ENCODE measurements around the gene BRAF. TPM values are rescaled to one million over a fixed set of nuclear protein-coding genes. Genes with fewer than 3 reads are reported as not detected.
"Not testable (repeated sequence)": the region's sequence is repeated elsewhere in the genome, so short reads cannot be mapped to it uniquely, and the experiment has no call there.

The BRAF gene
- polyA plus RNA-seq, 2 donors = 4.2 to 7.6 TPM

- no peaks in the 10 kb centered on the region for H3K9me3 ChIP-seq (ENCODE audit: control insufficient read depth in 2 of 2, insufficient read depth in 1 of 2, low read depth in 1 of 2, low read length in 1 of 2)
- WGBS, 2 donors = 91 to 96% methylated on average over 10 of the region's 10 CpGs
- no peak overlapping the region for H3K27ac ChIP-seq (ENCODE audit: low read depth in 2 of 2, low read length in 1 of 2)
- H3K27me3 ChIP-seq (ENCODE audit: control insufficient read depth in 1 of 2, insufficient read depth in 2 of 2, low read length in 2 of 2) = no peaks in the 10 kb centered on the region
- H3K4me3 ChIP-seq (ENCODE audit: low read depth in 1 of 2, low read length in 2 of 2) = no peak overlapping the region
- no peaks in the 10 kb centered on the region for H3K4me1 ChIP-seq (ENCODE audit: control insufficient read depth in 2 of 2, insufficient read depth in 2 of 2, low read length in 1 of 2)
- no peaks in the 10 kb centered on the region for H3K36me3 ChIP-seq (ENCODE audit: control insufficient read depth in 2 of 2, insufficient read depth in 2 of 2, low read length in 1 of 2)
These were observed 210.2 kb downstream of the BRAF start for GRCh38 chr7:140714331-140715040.

GRCh38 chr7:140712392-140712791, 212.3 kb downstream of the BRAF start:
- H3K27me3 ChIP-seq (ENCODE audit: control insufficient read depth in 1 of 2, insufficient read depth in 2 of 2, low read length in 2 of 2); H3K4me1 ChIP-seq (ENCODE audit: control insufficient read depth in 2 of 2, insufficient read depth in 2 of 2, low read length in 1 of 2); H3K9me3 ChIP-seq (ENCODE audit: control insufficient read depth in 2 of 2, insufficient read depth in 1 of 2, low read depth in 1 of 2, low read length in 1 of 2); H3K36me3 ChIP-seq (ENCODE audit: control insufficient read depth in 2 of 2, insufficient read depth in 2 of 2, low read length in 1 of 2); H3K4me3 ChIP-seq (ENCODE audit: low read depth in 1 of 2, low read length in 2 of 2); H3K27ac ChIP-seq (ENCODE audit: low read depth in 2 of 2, low read length in 1 of 2): not testable (repeated sequence)

- H3K27ac ChIP-seq (ENCODE audit: low read depth in 2 of 2, low read length in 1 of 2); H3K27me3 ChIP-seq (ENCODE audit: control insufficient read depth in 1 of 2, insufficient read depth in 2 of 2, low read length in 2 of 2); H3K4me3 ChIP-seq (ENCODE audit: low read depth in 1 of 2, low read length in 2 of 2); H3K36me3 ChIP-seq (ENCODE audit: control insufficient read depth in 2 of 2, insufficient read depth in 2 of 2, low read length in 1 of 2); H3K9me3 ChIP-seq (ENCODE audit: control insufficient read depth in 2 of 2, insufficient read depth in 1 of 2, low read depth in 1 of 2, low read length in 1 of 2); H3K4me1 ChIP-seq (ENCODE audit: control insufficient read depth in 2 of 2, insufficient read depth in 2 of 2, low read length in 1 of 2): not testable (repeated sequence)
- WGBS, 2 donors = 95 to 97% methylated on average over 4 of the region's 4 CpGs
These were observed 216.0 kb downstream of the BRAF start for GRCh38 chr7:140708764-140709163.

GRCh38 chr7:140707132-140707531, 217.6 kb downstream of the BRAF start:
- Histone ChIP-seq H3K36me3 (ENCODE audit: control insufficient read depth in 2 of 2, insufficient read depth in 2 of 2, low read length in 1 of 2) (peaks cover 0 to 8% of the 10 kb centered on the region in 2 donors), H3K4me3 (ENCODE audit: low read depth in 1 of 2, low read length in 2 of 2) (no peak overlapping the region), H3K27ac (ENCODE audit: low read depth in 2 of 2, low read length in 1 of 2) (no peak overlapping the region), H3K9me3 (ENCODE audit: control insufficient read depth in 2 of 2, insufficient read depth in 1 of 2, low read depth in 1 of 2, low read length in 1 of 2) (no peaks in the 10 kb centered on the region), H3K4me1 (ENCODE audit: control insufficient read depth in 2 of 2, insufficient read depth in 2 of 2, low read length in 1 of 2) (no peaks in the 10 kb centered on the region), H3K27me3 (ENCODE audit: control insufficient read depth in 1 of 2, insufficient read depth in 2 of 2, low read length in 2 of 2) (no peaks in the 10 kb centered on the region)
- WGBS, 2 donors = 92 to 95% methylated on average over 5 of the region's 5 CpGs

- Histone ChIP-seq H3K4me3 (ENCODE audit: low read depth in 1 of 2, low read length in 2 of 2) (no peak overlapping the region), H3K27me3 (ENCODE audit: control insufficient read depth in 1 of 2, insufficient read depth in 2 of 2, low read length in 2 of 2) (no peaks in the 10 kb centered on the region)
- 96 to 97% methylated on average over 2 of the region's 2 CpGs for WGBS, 2 donors
These were observed 220.5 kb downstream of the BRAF start for GRCh38 chr7:140704205-140704604.

GRCh38 chr7:140702774-140703173, 222.0 kb downstream of the BRAF start:
- H3K27ac ChIP-seq (ENCODE audit: low read depth in 2 of 2, low read length in 1 of 2) = no peak overlapping the region
- H3K4me1 ChIP-seq (ENCODE audit: control insufficient read depth in 2 of 2, insufficient read depth in 2 of 2, low read length in 1 of 2) = peaks cover 2 to 3% of the 10 kb centered on the region in 2 donors
- no peaks in the 10 kb centered on the region for H3K9me3 ChIP-seq (ENCODE audit: control insufficient read depth in 2 of 2, insufficient read depth in 1 of 2, low read depth in 1 of 2, low read length in 1 of 2)
- H3K4me3 ChIP-seq (ENCODE audit: low read depth in 1 of 2, low read length in 2 of 2) = no peak overlapping the region
- 90 to 94% methylated on average over 10 of the region's 10 CpGs for WGBS, 2 donors
- H3K27me3 ChIP-seq (ENCODE audit: control insufficient read depth in 1 of 2, insufficient read depth in 2 of 2, low read length in 2 of 2) = no peaks in the 10 kb centered on the region
- H3K36me3 ChIP-seq (ENCODE audit: control insufficient read depth in 2 of 2, insufficient read depth in 2 of 2, low read length in 1 of 2) = peaks cover 0 to 8% of the 10 kb centered on the region in 2 donors

More at GRCh38 chr7:140704205-140704604, 220.5 kb downstream of the BRAF start:
- H3K27ac ChIP-seq (ENCODE audit: low read depth in 2 of 2, low read length in 1 of 2) = no peak overlapping the region
- no peaks in the 10 kb centered on the region for H3K9me3 ChIP-seq (ENCODE audit: control insufficient read depth in 2 of 2, insufficient read depth in 1 of 2, low read depth in 1 of 2, low read length in 1 of 2)
- H3K4me1 ChIP-seq (ENCODE audit: control insufficient read depth in 2 of 2, insufficient read depth in 2 of 2, low read length in 1 of 2) = no peaks in the 10 kb centered on the region
- peaks cover 0 to 8% of the 10 kb centered on the region in 2 donors for H3K36me3 ChIP-seq (ENCODE audit: control insufficient read depth in 2 of 2, insufficient read depth in 2 of 2, low read length in 1 of 2)

GRCh38 chr7:140698477-140698876, 226.3 kb downstream of the BRAF start:
- no peak overlapping the region for H3K4me3 ChIP-seq (ENCODE audit: low read depth in 1 of 2, low read length in 2 of 2)

GRCh38 chr7:140697447-140698143, 227.1 kb downstream of the BRAF start:
- Histone ChIP-seq H3K27me3 (ENCODE audit: control insufficient read depth in 1 of 2, insufficient read depth in 2 of 2, low read length in 2 of 2) (no peaks in the 10 kb centered on the region), H3K27ac (ENCODE audit: low read depth in 2 of 2, low read length in 1 of 2) (peak overlapping the region; percentile 97)
- WGBS, 2 donors = 27 to 28% methylated on average over 22 to 24 of the region's 24 CpGs

More at GRCh38 chr7:140698477-140698876, 226.3 kb downstream of the BRAF start:
- H3K36me3 ChIP-seq (ENCODE audit: control insufficient read depth in 2 of 2, insufficient read depth in 2 of 2, low read length in 1 of 2) = no peaks in the 10 kb centered on the region
- H3K27ac ChIP-seq (ENCODE audit: low read depth in 2 of 2, low read length in 1 of 2) = no peak overlapping the region
- no peaks in the 10 kb centered on the region for H3K27me3 ChIP-seq (ENCODE audit: control insufficient read depth in 1 of 2, insufficient read depth in 2 of 2, low read length in 2 of 2)
- WGBS, 2 donors = 86% methylated on average over 8 of the region's 8 CpGs
- peaks cover 2 to 9% of the 10 kb centered on the region in 2 donors for H3K4me1 ChIP-seq (ENCODE audit: control insufficient read depth in 2 of 2, insufficient read depth in 2 of 2, low read length in 1 of 2)
- no peaks in the 10 kb centered on the region for H3K9me3 ChIP-seq (ENCODE audit: control insufficient read depth in 2 of 2, insufficient read depth in 1 of 2, low read depth in 1 of 2, low read length in 1 of 2)

GRCh38 chr7:140696680-140697446, 227.9 kb downstream of the BRAF start, which contains the start of gene NDUFB2:
TSS of gene NDUFB2 (plus strand) at chr7:140696708. CDS start at chr7:140696745, 37 bp downstream.
- Histone ChIP-seq H3K27me3 (ENCODE audit: control insufficient read depth in 1 of 2, insufficient read depth in 2 of 2, low read length in 2 of 2) (no peaks in the 10 kb centered on the region), H3K9me3 (ENCODE audit: control insufficient read depth in 2 of 2, insufficient read depth in 1 of 2, low read depth in 1 of 2, low read length in 1 of 2) (no peaks in the 10 kb centered on the region), H3K4me1 (ENCODE audit: control insufficient read depth in 2 of 2, insufficient read depth in 2 of 2, low read length in 1 of 2) (peaks cover 2 to 9% of the 10 kb centered on the region in 2 donors), H3K36me3 (ENCODE audit: control insufficient read depth in 2 of 2, insufficient read depth in 2 of 2, low read length in 1 of 2) (no peaks in the 10 kb centered on the region), H3K27ac (ENCODE audit: low read depth in 2 of 2, low read length in 1 of 2) (peak within 1 kb of the TSS; percentile 97), H3K4me3 (ENCODE audit: low read depth in 1 of 2, low read length in 2 of 2) (peak within 1 kb of the TSS; percentile 93 to 96)
- 0 to 1% methylated on average over 73 to 82 of the region's 82 CpGs for WGBS, 2 donors

More at GRCh38 chr7:140697447-140698143, 227.1 kb downstream of the BRAF start:
- Histone ChIP-seq H3K36me3 (ENCODE audit: control insufficient read depth in 2 of 2, insufficient read depth in 2 of 2, low read length in 1 of 2) (no peaks in the 10 kb centered on the region), H3K4me1 (ENCODE audit: control insufficient read depth in 2 of 2, insufficient read depth in 2 of 2, low read length in 1 of 2) (peaks cover 2 to 9% of the 10 kb centered on the region in 2 donors), H3K9me3 (ENCODE audit: control insufficient read depth in 2 of 2, insufficient read depth in 1 of 2, low read depth in 1 of 2, low read length in 1 of 2) (no peaks in the 10 kb centered on the region), H3K4me3 (ENCODE audit: low read depth in 1 of 2, low read length in 2 of 2) (peak overlapping the region; percentile 93 to 96)

Data from esophagus (tissue), 2 donors.